ENCODE data around the gene AOC3. TPM values are rescaled to one million over a fixed set of nuclear protein-coding genes. Genes with fewer than 3 reads are reported as not detected.

AOC3 gene
- total and polyA plus RNA-seq, 2 of the 13 experiments (the other 11 are each of a cell fraction or from before 2014, with no cell fraction given) = 8.7 to 51.7 TPM

DNA sequence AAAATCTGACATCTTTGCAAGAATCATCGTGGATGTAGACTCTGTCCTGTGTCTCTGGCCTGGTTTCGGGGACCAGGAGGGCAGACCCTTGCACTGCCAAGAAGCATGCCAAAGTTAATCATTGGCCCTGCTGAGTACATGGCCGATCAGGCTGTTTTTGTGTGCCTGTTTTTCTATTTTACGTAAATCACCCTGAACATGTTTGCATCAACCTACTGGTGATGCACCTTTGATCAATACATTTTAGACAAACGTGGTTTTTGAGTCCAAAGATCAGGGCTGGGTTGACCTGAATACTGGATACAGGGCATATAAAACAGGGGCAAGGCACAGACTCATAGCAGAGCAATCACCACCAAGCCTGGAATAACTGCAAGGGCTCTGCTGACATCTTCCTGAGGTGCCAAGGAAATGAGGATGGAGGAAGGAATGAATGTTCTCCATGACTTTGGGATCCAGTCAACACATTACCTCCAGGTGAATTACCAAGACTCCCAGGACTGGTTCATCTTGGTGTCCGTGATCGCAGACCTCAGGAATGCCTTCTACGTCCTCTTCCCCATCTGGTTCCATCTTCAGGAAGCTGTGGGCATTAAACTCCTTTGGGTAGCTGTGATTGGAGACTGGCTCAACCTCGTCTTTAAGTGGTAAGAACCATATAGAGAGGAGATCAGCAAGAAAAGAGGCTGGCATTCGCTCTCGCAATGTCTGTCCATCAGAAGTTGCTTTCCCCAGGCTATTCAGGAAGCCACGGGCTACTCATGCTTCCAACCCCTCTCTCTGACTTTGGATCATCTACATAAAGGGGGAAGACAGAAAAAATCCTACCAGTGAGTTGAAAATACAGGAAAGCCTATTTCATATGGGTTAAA is 49.7 kb downstream of the AOC3 start, which contains the start of gene G6PC1 (continued):
- TF ChIP-seq ZNF543 (CRISPR knock-in tag; IDR thresholded peaks at IDR 0.05) (no peak), CREB1 (IDR thresholded peaks at IDR 0.05) (peak; percentile 53), CREB1 (CRISPR knock-in tag; IDR thresholded peaks at IDR 0.05) (no peak; the same call in 1 of the 2 replicates), ZNF333 (CRISPR knock-in tag; IDR thresholded peaks at IDR 0.05; ENCODE audit: borderline replicate concordance) (no peak), FOXP1 (IDR thresholded peaks at IDR 0.05) (no peak), FOXP1 (CRISPR knock-in tag; IDR thresholded peaks at IDR 0.05) (peak; percentile 97), NCOR1 (IDR thresholded peaks at IDR 0.05; ENCODE audit: borderline replicate concordance, low read length) (peak; percentile 96; the same call in 1 of the 2 replicates), ZNF652 (CRISPR knock-in tag; IDR thresholded peaks at IDR 0.05; ENCODE audit: borderline replicate concordance, low read depth) (peak; percentile 90; the same call in 1 of the 2 replicates), ZNF256 (CRISPR knock-in tag; conservative IDR thresholded peaks at IDR 0.05) (no peak), KLF12 (CRISPR knock-in tag; IDR thresholded peaks at IDR 0.05; ENCODE audit: borderline replicate concordance) (peak; percentile 57), AKAP8 (CRISPR knock-in tag; IDR thresholded peaks at IDR 0.05) (no peak), ZNF570 (CRISPR knock-in tag; IDR thresholded peaks at IDR 0.05; ENCODE audit: borderline replicate concordance) (no peak), NKX3-1 (CRISPR knock-in tag; IDR thresholded peaks at IDR 0.05) (no peak), ZNF44 (CRISPR knock-in tag; IDR thresholded peaks at IDR 0.05) (no peak), ZNF775 (CRISPR knock-in tag; IDR thresholded peaks at IDR 0.05; ENCODE audit: borderline replicate concordance) (no peak), FOXA1 (IDR thresholded peaks at IDR 0.05) (no peak), FOXA1 (CRISPR knock-in tag; IDR thresholded peaks at IDR 0.05) (no peak), ARHGAP35 (CRISPR knock-in tag; IDR thresholded peaks at IDR 0.05; ENCODE audit: borderline replicate concordance) (no peak), RFXANK (CRISPR knock-in tag; IDR thresholded peaks at IDR 0.05) (no peak), MYNN (CRISPR knock-in tag; IDR thresholded peaks at IDR 0.05; ENCODE audit: low read depth) (no peak), CENPX (CRISPR knock-in tag; IDR thresholded peaks at IDR 0.05) (no peak), TGIF2 (CRISPR knock-in tag; IDR thresholded peaks at IDR 0.05) (no peak), GTF3A (CRISPR knock-in tag; conservative IDR thresholded peaks at IDR 0.05) (no peak), ZBTB2 (CRISPR knock-in tag; IDR thresholded peaks at IDR 0.05; ENCODE audit: low read depth) (no peak), CSRNP2 (CRISPR knock-in tag; conservative IDR thresholded peaks at IDR 0.05; ENCODE audit: low read depth) (no peak), HHEX (CRISPR knock-in tag; IDR thresholded peaks at IDR 0.05) (no peak; the same call in none of the 2 replicates), ZEB1 (IDR thresholded peaks at IDR 0.05; ENCODE audit: insufficient replicate concordance, low read depth) (peak; percentile 41), ZNF296 (CRISPR knock-in tag; conservative IDR thresholded peaks at IDR 0.05) (no peak)
- TF ChIP-seq, protein P1, sequence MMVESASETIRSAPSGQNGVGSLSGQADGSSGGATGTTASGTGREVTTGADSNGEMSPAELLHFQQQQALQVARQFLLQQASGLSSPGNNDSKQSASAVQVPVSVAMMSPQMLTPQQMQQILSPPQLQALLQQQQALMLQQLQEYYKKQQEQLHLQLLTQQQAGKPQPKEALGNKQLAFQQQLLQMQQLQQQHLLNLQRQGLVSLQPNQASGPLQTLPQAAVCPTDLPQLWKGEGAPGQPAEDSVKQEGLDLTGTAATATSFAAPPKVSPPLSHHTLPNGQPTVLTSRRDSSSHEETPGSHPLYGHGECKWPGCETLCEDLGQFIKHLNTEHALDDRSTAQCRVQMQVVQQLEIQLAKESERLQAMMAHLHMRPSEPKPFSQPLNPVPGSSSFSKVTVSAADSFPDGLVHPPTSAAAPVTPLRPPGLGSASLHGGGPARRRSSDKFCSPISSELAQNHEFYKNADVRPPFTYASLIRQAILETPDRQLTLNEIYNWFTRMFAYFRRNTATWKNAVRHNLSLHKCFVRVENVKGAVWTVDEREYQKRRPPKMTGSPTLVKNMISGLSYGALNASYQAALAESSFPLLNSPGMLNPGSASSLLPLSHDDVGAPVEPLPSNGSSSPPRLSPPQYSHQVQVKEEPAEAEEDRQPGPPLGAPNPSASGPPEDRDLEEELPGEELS (CRISPR knock-in tag; IDR thresholded peaks at IDR 0.05) = peak; percentile 88

Data from HepG2 (cell line).